Colonic mucosa (tissue), 4 donors: ENCODE results near the gene DDIAS. TPM values are rescaled to one million over a fixed set of nuclear protein-coding genes. Genes with fewer than 3 reads are reported as not detected.

Source experiments
- DNase-seq: peaks from one replicate; pipeline ENCODE4 v3.0.0-alpha.2; 2020
- H3K27ac ChIP-seq: fragments of 200-600 bp; one replicate; pipeline ENCODE4 v1.8.0; 2021
- H3K27me3 ChIP-seq: fragments of 200-600 bp; one replicate; pipeline ENCODE4 v1.8.0; 2021
- H3K36me3 ChIP-seq: fragments of 200-600 bp; one replicate; pipeline ENCODE4 v1.8.0; 2021
- H3K4me1 ChIP-seq: fragments of 200-600 bp; one replicate; pipeline ENCODE4 v1.8.0; 2021; ENCODE audit warnings: mild to moderate bottlenecking
- H3K4me3 ChIP-seq: fragments of 200-600 bp; one replicate; pipeline ENCODE4 v1.8.0; 2021
- H3K9ac ChIP-seq, 2 donors: one replicate each; pipeline ENCODE4 v1.7.0; 2013; ENCODE audit warnings: control low read depth in 2 of 2, low read depth in 2 of 2, low read length in 2 of 2
- H3K9me3 ChIP-seq: fragments of 200-600 bp; one replicate; pipeline ENCODE4 v1.8.0; 2021
- intact Hi-C: fragments of 100-400 bp; cut with DNase I; formaldehyde crosslinking; loops from one replicate; pipeline ENCODE4 v1.14.1; 2022
- total RNA-seq, 2 donors: library from RNA; stranded (reverse); fragmentation: NEBNext Ultra II Directional in 1 of 2; extraction: Animal tissue kit (Norgen Biotek cat#: 25700) in 1 of 2; gene quantifications; one replicate each; pipeline ENCODE4 v1.2.1, GENCODE V29; 2021
- TF ChIP-seq, protein P1 (sequence below): fragments of 200-600 bp; IDR thresholded peaks from one replicate; pipeline ENCODE4 v1.8.0; 2022; ENCODE audit warnings: antibody characterized with exemption, mild to moderate bottlenecking
- donor health status: healthy.
- donor health status: DM: no; HTN: no; CAD: no.
- donor health status: DM: no; HTN: no; CAD: no.

The DDIAS gene
- total RNA-seq, 2 donors from 2014 or later, result 2.5 to 7.8 TPM

DNA sequence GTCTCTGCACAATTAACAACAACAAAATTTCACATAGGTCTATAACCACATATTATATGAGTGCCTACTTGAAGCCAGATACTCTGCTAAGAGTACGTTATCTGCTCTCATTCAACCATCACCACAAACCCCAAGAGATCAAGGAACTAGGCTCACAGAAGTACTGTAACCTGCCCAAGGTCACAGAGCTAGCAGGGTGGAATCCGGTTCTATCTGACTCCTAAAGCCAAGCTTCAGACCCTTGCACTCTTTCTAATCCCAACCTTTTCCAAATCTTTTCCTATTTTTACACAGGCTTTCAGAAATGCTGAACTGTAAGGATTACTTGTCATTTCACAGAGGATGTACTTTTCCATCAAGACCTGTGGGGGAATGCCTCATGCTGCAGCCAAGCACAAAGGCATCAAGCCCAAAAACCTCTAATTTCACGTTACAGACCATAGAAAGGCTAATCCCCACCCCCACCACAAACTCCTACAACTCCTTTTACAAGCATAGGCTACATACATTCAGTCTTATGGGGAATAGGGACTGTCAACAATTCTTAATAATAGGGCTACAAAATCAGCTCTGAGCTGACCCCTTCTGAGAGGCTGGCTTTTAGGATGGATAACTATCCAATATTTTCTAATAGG, 2.2 kb upstream of the DDIAS start:
- peak overlapping the region; percentile 60 for H3K4me3 ChIP-seq
- TF ChIP-seq, protein P1, sequence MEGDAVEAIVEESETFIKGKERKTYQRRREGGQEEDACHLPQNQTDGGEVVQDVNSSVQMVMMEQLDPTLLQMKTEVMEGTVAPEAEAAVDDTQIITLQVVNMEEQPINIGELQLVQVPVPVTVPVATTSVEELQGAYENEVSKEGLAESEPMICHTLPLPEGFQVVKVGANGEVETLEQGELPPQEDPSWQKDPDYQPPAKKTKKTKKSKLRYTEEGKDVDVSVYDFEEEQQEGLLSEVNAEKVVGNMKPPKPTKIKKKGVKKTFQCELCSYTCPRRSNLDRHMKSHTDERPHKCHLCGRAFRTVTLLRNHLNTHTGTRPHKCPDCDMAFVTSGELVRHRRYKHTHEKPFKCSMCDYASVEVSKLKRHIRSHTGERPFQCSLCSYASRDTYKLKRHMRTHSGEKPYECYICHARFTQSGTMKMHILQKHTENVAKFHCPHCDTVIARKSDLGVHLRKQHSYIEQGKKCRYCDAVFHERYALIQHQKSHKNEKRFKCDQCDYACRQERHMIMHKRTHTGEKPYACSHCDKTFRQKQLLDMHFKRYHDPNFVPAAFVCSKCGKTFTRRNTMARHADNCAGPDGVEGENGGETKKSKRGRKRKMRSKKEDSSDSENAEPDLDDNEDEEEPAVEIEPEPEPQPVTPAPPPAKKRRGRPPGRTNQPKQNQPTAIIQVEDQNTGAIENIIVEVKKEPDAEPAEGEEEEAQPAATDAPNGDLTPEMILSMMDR, result no peak
- DNase-seq, result no peak
- intact Hi-C loops, result no loop called here
- peak overlapping the region in 1 of 2 donors; percentile 96 for H3K9ac ChIP-seq
- no peaks in the 10 kb centered on the region for H3K9me3 ChIP-seq
- no peak overlapping the region for H3K27ac ChIP-seq
- no peaks in the 10 kb centered on the region for H3K27me3 ChIP-seq
- no peaks in the 10 kb centered on the region for H3K36me3 ChIP-seq
- peaks cover 3% of the 10 kb centered on the region for H3K4me1 ChIP-seq

GRCh38 chr11:82899957-82900276, 1.6 kb upstream of the DDIAS start:
- peak overlapping the region; percentile 60 for H3K4me3 ChIP-seq
- H3K9ac ChIP-seq, result peak overlapping the region; percentile 93 to 96
- no peaks in the 10 kb centered on the region for H3K9me3 ChIP-seq
- intact Hi-C loops, result no loop called here
- peak overlapping the region; percentile 93 for H3K27ac ChIP-seq
- H3K36me3 ChIP-seq, result no peaks in the 10 kb centered on the region
- peaks cover 3% of the 10 kb centered on the region for H3K4me1 ChIP-seq
- TF ChIP-seq, protein P1, result no peak
- DNase-seq, result no peak
- H3K27me3 ChIP-seq, result no peaks in the 10 kb centered on the region

DNA sequence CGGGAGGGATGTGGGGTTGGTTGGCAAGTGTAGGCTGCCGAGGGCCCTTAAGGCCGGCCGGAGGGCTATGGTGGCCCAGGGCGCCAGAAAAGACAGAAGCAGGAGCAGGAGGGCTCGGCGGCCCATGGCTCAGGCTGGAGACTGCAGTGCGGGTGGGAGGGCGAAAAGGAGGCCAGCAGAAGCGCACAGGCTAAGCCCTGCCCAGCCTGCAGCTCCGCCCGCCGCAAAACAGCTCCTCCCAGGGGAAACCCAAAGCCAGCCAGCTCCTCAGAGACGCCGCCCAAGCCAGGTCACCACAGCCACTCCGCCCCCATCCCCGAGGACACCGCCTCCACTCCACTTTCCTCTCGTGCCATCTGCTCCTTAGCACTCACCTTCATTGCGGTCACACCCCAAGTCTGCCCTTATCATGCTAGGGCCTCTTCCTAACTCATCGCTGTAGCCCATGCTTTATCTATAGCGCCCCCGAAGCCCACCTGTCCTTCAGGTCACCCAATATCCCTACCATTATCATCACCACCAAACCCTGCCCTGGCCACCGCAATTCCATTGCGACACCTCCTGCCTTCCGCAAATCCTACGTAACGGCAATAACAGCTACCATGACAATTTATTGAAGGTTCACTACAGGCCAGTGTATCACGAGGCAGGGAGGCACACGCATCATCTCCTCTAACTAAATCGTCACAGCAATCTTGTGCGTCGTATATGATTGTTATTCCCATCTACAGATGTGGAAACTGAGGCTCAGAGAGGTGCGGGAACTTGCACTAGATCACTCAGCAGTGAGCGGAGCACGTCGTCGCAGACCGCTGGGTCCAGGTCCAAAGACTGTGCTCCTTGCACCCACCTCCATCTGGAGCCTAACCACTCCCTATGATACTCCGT, 1.0 kb upstream of the DDIAS start, which contains the start of gene PRCP:
PRCP (minus strand) TSS at position 154 of the 888 bp plus-strand sequence; CDS start at position 126, 28 bp downstream.
- no peaks in the 10 kb centered on the region for H3K27me3 ChIP-seq
- H3K4me1 ChIP-seq, result peaks cover 3% of the 10 kb centered on the region
- H3K27ac ChIP-seq, result peak within 1 kb of the TSS; percentile 93
- DNase-seq, result peak; percentile 98
- no peaks in the 10 kb centered on the region for H3K9me3 ChIP-seq
- peak within 1 kb of the TSS; percentile 60 for H3K4me3 ChIP-seq
- TF ChIP-seq, protein P1, result no peak
- H3K36me3 ChIP-seq, result no peaks in the 10 kb centered on the region
- intact Hi-C loops, result no loop called here
- peak within 1 kb of the TSS; percentile 93 to 96 for H3K9ac ChIP-seq

GRCh38 chr11:82901922-82902485, 468 bp downstream of the DDIAS start:
- Histone ChIP-seq H3K4me3 (peak overlapping the region; percentile 60), H3K9me3 (no peaks in the 10 kb centered on the region), H3K9ac (no peak overlapping the region), H3K4me1 (peaks cover 3% of the 10 kb centered on the region), H3K27me3 (no peaks in the 10 kb centered on the region), H3K27ac (no peak overlapping the region), H3K36me3 (no peaks in the 10 kb centered on the region)
- TF ChIP-seq, protein P1, result no peak
- intact Hi-C loops, result no loop called here
- no peak for DNase-seq

GRCh38 chr11:82902880-82903279, 1.3 kb downstream of the DDIAS start:
- peaks cover 3% of the 10 kb centered on the region for H3K4me1 ChIP-seq
- DNase-seq, result no peak
- intact Hi-C loops, result no loop called here
- TF ChIP-seq, protein P1, result no peak
- no peaks in the 10 kb centered on the region for H3K9me3 ChIP-seq
- no peak overlapping the region for H3K27ac ChIP-seq
- no peaks in the 10 kb centered on the region for H3K36me3 ChIP-seq
- no peak overlapping the region for H3K9ac ChIP-seq
- no peak overlapping the region for H3K4me3 ChIP-seq
- H3K27me3 ChIP-seq, result no peaks in the 10 kb centered on the region
